HG02943 (cell line): ENCODE results near the gene PAQR5.
"Not testable (repeated sequence)": the region's sequence is repeated elsewhere in the genome, so short reads cannot be mapped to it uniquely, and the experiment has no call there.

ENCODE experiments used
- ATAC-seq: cut with Tn5 transposase; IDR thresholded peaks from one replicate; pipeline ENCODE4 v1.9.1; 2021; ENCODE audit warnings: mild to moderate bottlenecking, low read depth, moderate library complexity; ENCODE audit not compliant: unreplicated experiment

PAQR5 gene

GRCh38 chr15:69292826-69293420 lies 5.8 kb upstream of the PAQR5 start:
- ATAC-seq: no peak

- ATAC-seq: no peak
These were observed 4.7 kb upstream of the PAQR5 start for GRCh38 chr15:69293741-69294615.

GRCh38 chr15:69296606-69297005 lies 2.1 kb upstream of the PAQR5 start:
- ATAC-seq: no peak

- no peak for ATAC-seq
These were observed 914 bp upstream of the PAQR5 start for GRCh38 chr15:69297642-69298353.

- ATAC-seq: no peak
These were observed 387 bp upstream of the PAQR5 start for GRCh38 chr15:69298354-69298696.

- no peak for ATAC-seq
These were observed 757 bp downstream of the PAQR5 start for GRCh38 chr15:69299451-69299886.

- ATAC-seq: no peak
These were observed 1.4 kb downstream of the PAQR5 start for GRCh38 chr15:69299943-69300588.

GRCh38 chr15:69301101-69301500 lies 2.4 kb downstream of the PAQR5 start:
- ATAC-seq: not testable (repeated sequence)

GRCh38 chr15:69302087-69302486 lies 3.4 kb downstream of the PAQR5 start:
- ATAC-seq: not testable (repeated sequence)

- no peak for ATAC-seq
These were observed 4.2 kb downstream of the PAQR5 start for GRCh38 chr15:69302929-69303328.

- no peak for ATAC-seq
These were observed 4.8 kb downstream of the PAQR5 start for GRCh38 chr15:69303337-69304181.

GRCh38 chr15:69304182-69304545 lies 5.5 kb downstream of the PAQR5 start:
- no peak for ATAC-seq

- no peak for ATAC-seq
These were observed 6.7 kb downstream of the PAQR5 start for GRCh38 chr15:69305204-69305931.

- ATAC-seq: no peak
These were observed 7.3 kb downstream of the PAQR5 start for GRCh38 chr15:69305933-69306568.

- ATAC-seq: no peak
These were observed 9.2 kb downstream of the PAQR5 start for GRCh38 chr15:69307939-69308338.

GRCh38 chr15:69308949-69309348 lies 10.2 kb downstream of the PAQR5 start:
- ATAC-seq: no peak

GRCh38 chr15:69311319-69311721 lies 12.6 kb downstream of the PAQR5 start:
- ATAC-seq: no peak

- ATAC-seq: no peak
These were observed 14.8 kb downstream of the PAQR5 start for GRCh38 chr15:69313432-69314000.

GRCh38 chr15:69314131-69314530 lies 15.4 kb downstream of the PAQR5 start:
- ATAC-seq: no peak
